Amniotic epithelial cell (primary cell): Measurements from ENCODE around the gene CD99L2.

Experiments used
- DNase-seq: peaks from one replicate; pipeline ENCODE4 v3.0.0-alpha.2; 2010; ENCODE audit warnings: low read depth

Gene CD99L2

DNA sequence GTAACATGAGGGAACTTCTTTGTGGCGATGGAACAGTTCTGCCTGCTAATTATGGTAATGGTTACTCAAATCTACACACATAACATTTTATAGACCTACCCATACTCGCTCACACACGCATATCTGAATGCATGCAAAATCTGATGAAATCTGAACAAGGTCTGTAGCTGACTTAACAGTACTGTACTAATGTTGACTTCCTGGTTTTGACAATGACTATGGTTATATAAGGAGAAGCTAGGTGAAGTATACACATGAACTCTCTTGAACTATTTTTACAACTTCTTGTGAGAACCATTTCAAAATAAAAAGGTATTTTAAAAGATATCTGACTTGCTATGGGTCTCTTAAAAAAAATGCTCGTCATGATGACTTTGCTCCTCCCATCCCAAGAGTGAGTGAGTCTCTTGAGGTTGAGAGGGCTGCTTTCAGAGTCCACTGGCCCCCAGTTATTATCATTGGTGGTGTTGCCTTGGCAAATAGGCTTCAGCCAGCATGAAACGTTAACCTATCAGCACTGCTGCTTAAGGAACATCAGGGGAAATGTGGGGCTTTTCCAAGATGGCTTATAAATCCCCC is 105.4 kb downstream of the CD99L2 start:
- DNase-seq: no peak

- peak; percentile 16 for DNase-seq
These were observed 108.4 kb downstream of the CD99L2 start for GRCh38 chrX:150790021-150790420.

GRCh38 chrX:150781677-150782076 is 116.8 kb downstream of the CD99L2 start:
- no peak for DNase-seq

DNA sequence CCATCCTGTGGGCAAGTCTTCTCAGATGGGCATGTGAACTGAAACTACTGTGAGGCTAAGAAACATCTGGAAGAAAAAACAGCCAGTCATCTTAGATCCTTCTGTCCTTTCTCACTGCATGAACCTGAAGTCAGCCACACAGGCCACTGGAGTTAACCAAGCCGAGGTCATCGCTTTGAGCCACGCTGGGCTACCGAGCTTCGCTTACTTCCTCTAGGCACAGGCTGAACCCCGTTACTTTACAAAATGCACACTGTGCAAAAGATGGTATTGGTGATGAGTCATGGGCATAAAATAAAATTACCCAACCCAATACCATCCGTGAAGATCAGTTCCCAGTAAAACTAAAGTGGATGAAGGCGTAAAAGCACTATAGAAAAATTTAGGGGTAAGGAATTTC is 119.1 kb downstream of the CD99L2 start:
- no peak for DNase-seq

- DNase-seq: no peak
These were observed 121.0 kb downstream of the CD99L2 start for GRCh38 chrX:150777328-150777992.

GRCh38 chrX:150775569-150776350 is 122.7 kb downstream of the CD99L2 start:
- no peak for DNase-seq

GRCh38 chrX:150774798-150775568 is 123.5 kb downstream of the CD99L2 start:
- no peak for DNase-seq

GRCh38 chrX:150773634-150774033 is 124.8 kb downstream of the CD99L2 start:
- DNase-seq: no peak

DNA sequence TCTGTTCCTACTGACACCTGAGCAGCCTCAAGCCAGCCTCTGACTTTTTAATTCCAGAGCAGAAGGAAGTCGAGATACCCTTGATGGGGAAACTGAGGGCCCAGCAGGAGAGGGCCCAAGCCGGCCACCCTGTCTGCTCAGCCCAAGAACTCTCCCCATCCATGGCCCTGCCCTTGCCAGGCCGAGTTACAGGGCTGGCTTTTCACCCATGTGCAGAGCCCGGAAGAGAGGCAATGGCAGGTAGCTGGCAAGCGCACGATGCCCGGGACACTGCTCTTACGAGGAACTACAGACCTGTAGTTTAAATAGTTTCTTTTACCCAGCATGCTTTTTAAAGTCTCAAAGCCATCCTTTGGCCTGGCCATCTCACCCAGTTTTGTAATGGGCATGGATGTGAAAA is 125.4 kb downstream of the CD99L2 start:
- no peak for DNase-seq

DNA sequence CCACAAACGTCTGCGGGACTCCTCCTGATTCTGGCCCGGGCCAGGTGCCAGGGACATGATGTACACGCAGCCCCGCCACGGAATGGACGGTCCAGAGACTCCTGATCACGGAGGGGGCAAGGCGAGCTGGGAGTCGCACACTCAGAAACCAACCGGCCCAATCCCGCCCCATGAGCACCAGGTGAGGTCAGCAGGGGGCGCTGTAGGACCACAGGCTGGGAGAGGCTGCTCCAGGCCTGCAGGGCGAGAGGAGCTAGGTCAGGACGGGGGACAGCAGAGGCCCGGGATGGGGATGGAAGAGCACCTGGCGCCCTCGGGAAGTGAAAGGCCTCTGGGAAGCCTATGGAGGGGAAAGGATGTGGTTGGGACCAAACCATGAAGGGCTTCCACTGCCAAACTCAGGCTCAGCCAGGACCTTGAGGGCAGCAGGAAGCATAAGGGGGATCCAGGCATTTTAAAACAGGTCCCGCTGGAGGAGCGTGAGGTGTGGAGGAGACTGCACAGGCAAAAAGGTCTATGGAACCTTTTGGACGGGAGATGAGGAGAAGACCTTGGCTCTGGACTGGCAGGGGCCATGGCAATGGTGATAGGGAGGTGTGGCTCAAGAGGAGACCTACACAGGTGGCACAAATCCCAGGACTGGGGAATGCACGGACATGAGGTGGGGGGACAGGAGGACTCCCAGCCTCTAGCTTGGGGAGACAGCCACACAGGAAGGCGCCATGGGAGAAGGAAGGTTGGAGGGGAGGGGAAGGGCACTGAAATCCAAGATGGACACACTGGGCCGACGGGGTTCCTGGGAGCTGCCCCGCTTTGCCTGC is 126.1 kb downstream of the CD99L2 start:
- DNase-seq: peak; percentile 46

DNA sequence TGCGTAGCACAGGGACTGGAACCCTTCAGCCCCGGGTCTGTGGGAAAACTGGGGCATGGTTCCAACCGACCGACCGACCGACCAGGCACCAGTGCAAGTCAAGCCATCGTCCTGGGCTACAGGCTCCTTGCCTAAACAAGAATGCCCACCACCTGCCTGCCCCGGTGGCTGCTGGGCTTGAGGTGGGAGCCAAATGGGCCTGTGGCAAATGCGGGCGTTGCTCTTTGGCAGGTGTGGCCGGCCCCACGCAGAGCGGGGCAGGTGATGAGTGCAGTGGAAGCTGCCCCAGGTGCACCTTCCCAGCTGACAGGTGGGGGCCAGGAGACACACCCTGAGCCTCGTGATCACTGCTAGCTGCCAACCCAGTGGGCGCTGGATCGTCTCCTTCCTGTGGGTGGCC is 127.4 kb downstream of the CD99L2 start:
- DNase-seq: no peak

GRCh38 chrX:150770623-150771022 is 127.8 kb downstream of the CD99L2 start:
- DNase-seq: no peak

GRCh38 chrX:150769408-150769807 is 129.1 kb downstream of the CD99L2 start:
- DNase-seq: no peak

DNA sequence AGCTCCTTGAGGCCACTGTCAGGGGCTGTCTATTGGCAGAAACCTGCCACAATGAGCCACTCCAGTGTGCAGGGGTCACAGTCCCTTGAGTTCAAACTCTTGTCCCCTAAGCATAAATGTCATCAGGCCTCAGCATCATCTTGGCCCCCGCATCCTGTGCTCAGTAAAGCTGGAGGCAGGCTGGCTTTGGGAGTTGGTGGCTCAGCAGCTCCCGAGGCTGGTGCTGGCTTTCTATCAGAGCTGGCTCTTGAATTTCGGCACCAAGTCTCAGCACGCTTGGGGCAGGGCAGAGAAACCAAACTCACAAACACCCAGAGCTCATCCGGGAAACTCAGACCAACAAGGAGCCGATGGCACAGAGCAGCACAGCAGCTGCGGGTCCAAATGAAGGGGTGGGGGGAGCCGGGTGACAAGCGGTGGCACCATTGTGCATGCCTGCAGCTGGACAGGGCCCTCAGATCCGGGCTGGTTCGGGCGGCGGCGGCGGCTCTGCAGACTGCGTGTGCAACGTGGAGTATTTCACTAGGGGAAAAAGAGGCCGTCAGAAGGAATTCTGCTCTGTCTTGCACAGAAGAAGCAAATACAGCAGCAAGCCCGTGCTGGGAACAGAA is 129.8 kb downstream of the CD99L2 start:
- DNase-seq: no peak

DNA sequence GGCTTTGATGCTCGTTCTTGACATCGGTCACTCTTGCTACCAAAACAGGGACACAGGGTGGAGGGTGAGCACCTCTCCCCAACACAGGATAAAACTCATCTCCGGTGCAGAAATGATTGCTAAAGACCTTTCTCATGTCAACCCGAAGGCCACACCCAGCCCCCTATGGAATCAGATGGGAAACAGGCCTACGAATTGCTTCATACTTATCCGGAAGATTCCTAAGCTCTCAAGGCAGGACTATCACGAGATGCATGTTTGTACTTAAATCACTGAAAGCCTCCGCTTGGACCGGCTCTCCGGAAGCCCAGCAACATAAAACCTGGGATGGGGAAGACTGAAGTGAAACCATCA is 130.4 kb downstream of the CD99L2 start:
- peak; percentile 96 for DNase-seq

DNA sequence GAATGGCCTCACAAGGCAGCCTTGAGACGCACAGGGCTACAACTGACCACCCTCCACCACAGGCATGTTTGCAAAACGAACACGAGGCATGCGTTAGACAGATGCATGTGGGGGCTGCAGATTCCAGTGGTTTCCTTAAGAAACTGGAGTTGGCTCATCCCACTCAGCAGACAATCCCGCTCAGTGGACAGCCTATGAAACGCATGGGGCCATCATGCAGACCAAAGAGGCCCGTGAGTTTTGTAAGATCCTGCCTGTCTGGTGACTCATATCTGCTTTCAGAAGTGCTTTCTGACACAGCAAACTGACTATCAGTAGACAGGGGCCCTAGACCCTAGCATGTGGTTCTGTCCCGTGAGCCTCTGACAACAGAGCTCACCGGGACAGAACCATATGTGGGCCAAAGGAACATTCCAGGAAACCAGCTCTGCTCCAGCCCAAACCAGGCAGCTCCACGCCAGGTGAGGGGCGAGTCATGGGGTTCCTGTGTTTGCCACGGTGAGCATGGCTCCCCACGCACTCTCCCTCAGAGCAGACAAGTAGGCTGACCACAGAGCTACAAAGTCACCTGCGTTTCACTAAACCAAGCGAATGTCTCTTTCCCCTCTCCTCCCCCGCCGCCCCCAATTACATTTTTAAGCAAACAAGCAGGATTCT is 130.9 kb downstream of the CD99L2 start:
- DNase-seq: peak; percentile 99

- DNase-seq: no peak
These were observed 131.4 kb downstream of the CD99L2 start for GRCh38 chrX:150767045-150767395.

- no peak for DNase-seq
These were observed 132.0 kb downstream of the CD99L2 start for GRCh38 chrX:150766351-150767044.

DNA sequence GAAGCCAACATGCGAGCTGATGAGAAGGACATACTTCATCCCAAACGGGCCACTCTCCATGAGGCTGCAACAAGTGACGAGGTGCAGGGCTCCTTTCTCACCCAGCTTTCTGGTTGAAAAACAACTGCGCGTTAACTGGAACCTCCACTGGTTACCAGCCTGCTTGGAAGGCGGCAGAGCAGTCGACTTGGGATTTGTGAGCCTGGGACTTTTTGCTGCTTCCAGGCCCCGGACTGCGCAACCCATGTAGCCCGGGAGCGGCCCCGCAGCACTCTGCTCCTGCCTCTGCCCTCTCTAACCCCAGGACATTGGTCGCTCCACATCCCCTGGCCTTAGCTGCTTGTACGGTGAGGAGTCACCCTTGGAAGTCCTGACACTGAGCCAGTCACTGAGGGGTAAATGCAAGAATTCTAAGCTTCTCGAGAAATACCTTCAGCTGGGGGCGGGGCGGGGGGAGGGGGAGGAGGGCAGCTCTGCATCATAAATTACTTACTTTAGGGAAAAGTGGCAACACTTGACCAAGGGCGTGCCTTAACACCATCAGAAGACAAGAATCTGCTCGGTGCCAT is 132.6 kb downstream of the CD99L2 start:
- no peak for DNase-seq

DNA sequence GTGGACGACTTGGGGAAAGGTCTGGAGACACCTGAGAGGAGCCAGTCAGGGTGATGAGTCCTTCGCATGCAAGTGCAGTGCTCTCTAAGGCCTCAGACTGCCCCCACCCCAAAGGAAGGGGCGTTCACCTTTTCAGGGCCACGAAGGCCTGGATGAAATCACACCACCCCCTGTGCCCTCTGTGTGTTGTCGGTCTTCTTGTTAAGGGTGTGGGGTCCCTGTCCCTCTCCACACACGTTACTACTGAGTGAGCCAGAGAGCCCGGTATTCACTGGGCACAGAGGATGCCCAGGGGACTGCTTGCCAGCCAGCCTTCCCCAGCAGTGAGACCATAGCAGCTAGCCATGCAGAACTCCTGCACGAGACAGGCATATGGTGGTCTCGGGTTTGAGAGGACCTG is 133.2 kb downstream of the CD99L2 start:
- no peak for DNase-seq
